Dendritic cell treated with granulocyte-macrophage colony-stimulating factor and Interleukin-4, amounts not matched to agents 40 ng/mL and 50 ng/mL, for 4 days (primary cell): ENCODE data around the gene P2RX2.
"Not testable (repeated sequence)": the region's sequence is repeated elsewhere in the genome, so short reads cannot be mapped to it uniquely, and the experiment has no call there.

ENCODE experiments used
- H3K27ac Mint-ChIP-seq: one replicate; pipeline ENCODE4 v1.8.0; 2022; ENCODE audit warnings: mild to moderate bottlenecking, mixed read lengths
- H3K27me3 Mint-ChIP-seq: one replicate; pipeline ENCODE4 v1.8.0; 2022; ENCODE audit warnings: mild to moderate bottlenecking, mixed read lengths
- H3K36me3 Mint-ChIP-seq: one replicate; pipeline ENCODE4 v1.8.0; 2022; ENCODE audit warnings: low read depth, mixed read lengths
- H3K4me1 Mint-ChIP-seq: one replicate; pipeline ENCODE4 v1.8.0; 2022; ENCODE audit warnings: low read depth, mixed read lengths
- H3K4me3 Mint-ChIP-seq: one replicate; pipeline ENCODE4 v1.8.0; 2022; ENCODE audit warnings: mild to moderate bottlenecking, moderate library complexity, mixed read lengths
- H3K9me3 Mint-ChIP-seq: one replicate; pipeline ENCODE4 v1.8.0; 2022; ENCODE audit warnings: mixed read lengths
- intact Hi-C: fragments of 100-400 bp; cut with micrococcal nuclease; formaldehyde crosslinking; loops from one replicate; pipeline ENCODE4 v1.15.0; 2022

Gene P2RX2

DNA sequence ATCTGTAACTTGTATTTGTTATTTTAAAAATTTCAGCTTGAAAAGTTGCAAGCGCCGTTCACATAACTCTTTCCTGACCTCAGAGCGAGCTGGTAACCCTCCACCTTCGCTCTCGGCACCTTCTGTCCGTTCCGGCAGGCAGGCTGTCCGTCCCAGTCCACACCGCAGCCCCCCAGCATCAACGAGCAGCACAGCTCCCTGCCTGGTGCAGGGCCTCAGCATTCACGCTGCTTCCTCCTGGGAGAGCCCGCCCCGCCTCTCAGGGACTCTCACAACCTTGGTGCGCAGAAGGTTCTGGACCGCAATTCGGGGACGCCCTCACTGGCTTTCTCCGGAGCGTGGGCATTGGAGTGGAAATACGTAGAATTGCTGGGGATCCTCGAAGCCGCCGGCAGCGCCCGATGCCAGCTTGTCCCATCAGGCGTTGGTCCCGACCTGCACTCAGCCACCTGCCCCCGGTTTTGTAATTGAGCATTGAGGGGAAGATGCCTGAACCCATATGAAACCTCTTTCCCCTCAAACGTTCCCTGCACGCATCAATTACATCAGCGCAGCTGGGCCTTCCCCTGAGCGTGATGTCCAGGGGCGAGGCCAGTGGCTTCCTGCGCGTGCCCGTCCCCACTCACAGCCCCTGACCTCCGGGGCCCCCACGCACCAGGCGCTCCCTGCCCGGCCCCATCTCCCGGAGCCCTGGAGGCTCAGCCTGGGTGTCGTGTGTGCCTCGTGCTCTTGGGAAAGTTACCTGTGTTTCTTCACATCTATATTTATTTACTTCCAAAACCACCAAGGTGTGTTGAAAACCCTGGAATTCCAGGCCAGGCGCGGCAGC, 27.3 kb upstream of the P2RX2 start:
- Mint-ChIP-seq H3K4me3 (no peak overlapping the region), H3K9me3 (no peaks in the 10 kb centered on the region), H3K27ac (no peak overlapping the region), H3K36me3 (no peaks in the 10 kb centered on the region), H3K27me3 (peaks cover 57% of the 10 kb centered on the region), H3K4me1 (peaks cover 8% of the 10 kb centered on the region)
- intact Hi-C loops: no loop called here

DNA sequence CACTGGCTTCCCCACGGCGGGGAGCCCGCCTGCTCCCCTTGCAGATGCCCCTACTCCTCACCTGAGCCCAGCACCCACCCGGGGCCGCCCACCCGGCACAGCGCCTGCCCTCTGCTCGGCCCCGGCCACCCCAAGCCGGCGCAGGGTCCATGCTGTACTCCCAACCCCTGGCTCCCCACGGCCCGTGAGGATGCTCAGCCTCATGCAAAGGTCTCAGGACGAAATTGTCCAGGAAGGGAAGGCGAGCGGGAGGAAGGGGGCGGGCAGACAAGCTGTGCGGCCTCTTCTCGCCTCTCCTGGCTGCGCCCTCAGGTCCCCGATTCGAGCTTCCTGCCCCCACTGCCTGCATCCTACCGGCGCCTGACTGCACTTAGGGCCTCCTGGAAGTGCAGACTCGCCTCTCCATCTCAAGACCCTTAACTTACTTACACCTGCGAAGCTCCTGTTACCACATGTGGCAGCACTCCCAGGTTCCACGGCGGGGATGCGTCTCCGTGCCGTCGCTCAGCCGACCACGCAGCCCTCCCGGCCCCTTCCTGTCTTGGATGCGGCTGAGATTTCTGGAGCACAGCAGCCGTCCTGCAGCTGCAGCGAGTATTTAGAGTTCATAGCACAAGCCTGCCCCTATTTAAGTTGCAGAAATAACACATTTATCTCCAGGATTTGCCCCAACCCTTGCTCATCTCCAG, 26.1 kb upstream of the P2RX2 start:
- Mint-ChIP-seq H3K27ac (no peak overlapping the region), H3K4me3 (no peak overlapping the region), H3K27me3 (peaks cover 60% of the 10 kb centered on the region), H3K4me1 (peaks cover 12% of the 10 kb centered on the region), H3K9me3 (no peaks in the 10 kb centered on the region), H3K36me3 (no peaks in the 10 kb centered on the region)
- intact Hi-C loops: no loop called here

DNA sequence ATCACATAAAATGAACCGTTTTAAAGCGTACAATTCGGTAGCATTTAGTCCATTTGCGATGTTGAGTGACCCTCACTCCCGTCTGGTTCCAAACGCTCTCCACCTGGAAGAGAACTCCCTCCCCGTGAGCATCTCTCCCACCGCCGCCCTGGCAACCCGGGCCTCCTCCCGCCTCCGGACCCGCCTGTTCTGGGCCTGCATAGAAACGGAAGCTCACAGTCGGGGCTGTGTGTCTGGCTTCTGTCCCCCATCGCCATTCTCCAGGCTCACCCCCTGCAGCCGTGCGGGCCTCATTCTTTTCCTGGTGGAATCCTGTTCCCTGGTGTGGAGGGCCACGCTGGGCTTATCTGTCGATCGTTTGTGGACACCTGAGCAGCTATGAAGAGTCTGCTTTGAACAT, 25.5 kb upstream of the P2RX2 start:
- Mint-ChIP-seq H3K4me3 (no peak overlapping the region), H3K27me3 (peaks cover 64% of the 10 kb centered on the region), H3K9me3 (no peaks in the 10 kb centered on the region), H3K36me3 (no peaks in the 10 kb centered on the region), H3K27ac (no peak overlapping the region), H3K4me1 (peaks cover 17% of the 10 kb centered on the region)
- intact Hi-C loops: no loop called here

DNA sequence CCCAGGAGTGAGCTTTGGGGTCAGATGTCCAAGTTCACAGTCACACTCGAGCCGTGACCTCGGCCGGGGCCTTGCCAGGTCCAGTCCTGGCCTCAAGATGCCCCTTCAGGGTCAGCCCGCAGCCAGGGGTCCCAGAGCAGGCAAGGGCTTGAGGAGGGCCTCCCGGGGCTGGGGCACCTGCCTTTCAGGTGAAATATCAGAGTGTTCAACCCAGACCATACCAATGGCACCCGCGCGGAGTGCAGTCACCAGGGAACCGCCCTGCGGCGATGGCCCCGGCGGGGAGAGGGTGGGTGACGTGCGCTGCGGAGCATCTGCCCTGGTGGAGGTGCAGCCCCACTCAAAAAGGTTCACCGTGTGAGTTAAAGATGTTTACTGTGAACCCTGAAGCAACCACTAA, 25.1 kb upstream of the P2RX2 start:
- no peaks in the 10 kb centered on the region for H3K9me3 Mint-ChIP-seq
- H3K36me3 Mint-ChIP-seq: no peaks in the 10 kb centered on the region
- H3K4me3 Mint-ChIP-seq: no peak overlapping the region
- intact Hi-C loops: no loop called here
- no peak overlapping the region for H3K27ac Mint-ChIP-seq
- peaks cover 18% of the 10 kb centered on the region for H3K4me1 Mint-ChIP-seq
- peaks cover 65% of the 10 kb centered on the region for H3K27me3 Mint-ChIP-seq

DNA sequence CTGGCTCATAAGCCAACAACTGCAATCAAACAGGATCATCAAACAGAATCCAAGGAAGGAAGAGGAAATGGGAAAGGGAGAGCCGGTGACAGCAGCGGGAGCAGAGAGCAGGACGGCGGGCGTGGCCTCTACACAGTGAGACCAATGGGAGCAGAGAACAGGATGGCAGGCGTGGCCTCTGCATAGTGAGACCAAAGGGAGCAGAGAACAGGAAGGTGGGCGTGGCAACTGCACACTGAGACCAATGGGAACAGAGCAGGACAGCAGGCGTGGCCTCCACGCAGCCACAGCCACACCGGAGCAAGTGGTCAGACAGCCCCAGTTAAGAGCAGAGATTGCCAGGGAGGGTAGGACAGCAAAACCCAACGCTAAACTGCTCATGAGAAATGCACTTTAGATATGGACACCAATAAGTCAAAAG, 24.6 kb upstream of the P2RX2 start:
- Mint-ChIP-seq H3K4me1 (peaks cover 23% of the 10 kb centered on the region), H3K27ac (no peak overlapping the region), H3K36me3 (no peaks in the 10 kb centered on the region), H3K4me3 (no peak overlapping the region), H3K27me3 (peaks cover 67% of the 10 kb centered on the region), H3K9me3 (no peaks in the 10 kb centered on the region)
- intact Hi-C loops: no loop called here

DNA sequence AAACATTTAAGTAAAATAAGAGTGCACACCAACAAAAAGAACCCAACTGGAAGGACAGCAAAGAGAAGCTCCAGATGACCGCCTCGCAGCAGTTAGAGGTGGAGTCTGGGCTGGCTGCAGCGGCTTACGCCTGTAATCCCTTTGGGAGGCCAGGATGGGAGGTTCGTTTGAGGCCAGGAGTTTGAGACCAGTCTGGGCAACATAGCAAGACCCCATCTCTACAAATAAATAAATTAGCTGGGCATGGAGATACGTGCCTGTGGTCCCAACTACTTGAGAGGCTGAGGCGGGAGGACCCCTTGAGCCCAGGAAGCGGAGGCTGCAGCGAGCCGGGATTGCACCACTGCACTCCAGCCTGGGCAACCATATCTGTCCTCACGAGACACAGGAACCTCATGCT, 23.4 kb upstream of the P2RX2 start:
- H3K27ac Mint-ChIP-seq: no peak overlapping the region
- no peak overlapping the region for H3K4me3 Mint-ChIP-seq
- peaks cover 24% of the 10 kb centered on the region for H3K4me1 Mint-ChIP-seq
- no peaks in the 10 kb centered on the region for H3K36me3 Mint-ChIP-seq
- no peaks in the 10 kb centered on the region for H3K9me3 Mint-ChIP-seq
- intact Hi-C loops: no loop called here
- peaks cover 70% of the 10 kb centered on the region for H3K27me3 Mint-ChIP-seq

DNA sequence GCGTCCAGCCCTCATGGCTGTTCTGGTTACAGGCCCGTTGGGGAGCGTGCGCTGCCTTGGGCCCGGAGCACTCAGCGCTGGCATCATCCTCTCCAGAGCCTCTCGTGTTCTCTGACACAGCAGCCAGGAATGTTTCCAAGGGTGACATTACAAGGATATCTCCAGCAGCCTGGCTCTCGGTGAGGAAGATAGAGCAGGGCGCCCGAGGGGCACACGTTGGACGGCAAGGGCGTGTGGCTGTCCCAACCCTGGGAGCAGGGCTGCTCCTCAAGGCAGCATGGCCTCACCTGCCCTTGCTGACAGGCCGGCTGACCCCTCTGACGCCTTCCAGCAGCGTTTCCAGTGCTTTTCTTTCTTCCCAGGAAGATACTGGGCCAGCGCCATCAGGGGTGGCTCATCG, 22.6 kb upstream of the P2RX2 start:
- intact Hi-C loops: no loop called here
- Mint-ChIP-seq H3K4me3 (no peak overlapping the region), H3K9me3 (no peaks in the 10 kb centered on the region), H3K36me3 (no peaks in the 10 kb centered on the region), H3K27me3 (peaks cover 77% of the 10 kb centered on the region), H3K4me1 (peaks cover 32% of the 10 kb centered on the region), H3K27ac (no peak overlapping the region)

DNA sequence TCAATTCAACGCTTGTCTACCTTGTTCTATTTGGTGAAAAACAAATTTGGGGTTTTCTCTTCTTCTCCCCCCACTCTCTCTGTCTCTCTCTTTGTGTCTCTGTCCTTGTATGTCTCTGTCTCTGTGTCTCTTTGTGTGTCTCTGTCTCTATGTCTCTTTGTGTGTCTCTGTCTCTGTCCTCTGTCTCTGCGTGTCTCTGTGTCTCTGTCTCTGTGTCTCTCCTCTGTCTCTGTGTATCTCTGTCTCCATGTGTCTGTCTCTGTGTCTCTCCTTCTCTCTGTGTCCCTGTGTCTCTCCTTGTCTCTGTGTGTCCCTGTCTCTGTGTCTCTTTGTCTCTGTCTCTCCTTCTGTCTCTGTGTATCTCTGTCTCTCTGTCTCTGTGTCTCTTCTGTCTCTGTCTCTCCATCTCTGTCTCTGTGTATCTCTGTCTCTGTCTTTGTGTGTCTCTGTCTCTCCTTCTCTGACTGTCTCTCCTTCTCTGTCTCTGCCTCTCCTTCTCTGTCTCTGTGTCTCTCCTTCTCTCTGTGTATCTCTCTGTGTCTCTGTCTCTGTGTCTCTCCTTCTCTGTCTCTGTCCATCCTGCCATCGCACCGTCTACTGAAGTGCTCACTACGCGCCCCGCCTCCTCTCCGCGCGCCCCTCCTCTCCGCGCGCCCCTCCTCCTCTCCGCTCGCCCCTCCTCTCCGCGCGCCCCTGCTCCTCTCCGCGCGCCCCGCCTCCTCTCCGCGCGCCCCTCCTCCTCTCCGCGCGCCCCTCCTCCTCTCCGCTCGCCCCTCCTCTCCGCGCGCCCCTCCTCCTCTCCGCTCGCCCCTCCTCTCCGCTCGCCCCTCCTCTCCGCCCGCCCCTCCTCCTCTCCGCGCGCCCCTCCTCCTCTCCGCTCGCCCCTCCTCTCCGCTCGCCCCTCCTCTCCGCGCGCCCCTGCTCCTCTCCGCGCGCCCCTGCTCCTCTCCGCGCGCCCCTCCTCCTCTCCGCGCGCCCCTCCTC, 21.0 kb upstream of the P2RX2 start:
- Mint-ChIP-seq H3K27me3 (peaks cover 76% of the 10 kb centered on the region), H3K9me3 (no peaks in the 10 kb centered on the region), H3K4me1 (peaks cover 34% of the 10 kb centered on the region), H3K36me3 (no peaks in the 10 kb centered on the region), H3K27ac (no peak overlapping the region), H3K4me3 (peak overlapping the region; percentile 61)
- intact Hi-C loops: no loop called here

DNA sequence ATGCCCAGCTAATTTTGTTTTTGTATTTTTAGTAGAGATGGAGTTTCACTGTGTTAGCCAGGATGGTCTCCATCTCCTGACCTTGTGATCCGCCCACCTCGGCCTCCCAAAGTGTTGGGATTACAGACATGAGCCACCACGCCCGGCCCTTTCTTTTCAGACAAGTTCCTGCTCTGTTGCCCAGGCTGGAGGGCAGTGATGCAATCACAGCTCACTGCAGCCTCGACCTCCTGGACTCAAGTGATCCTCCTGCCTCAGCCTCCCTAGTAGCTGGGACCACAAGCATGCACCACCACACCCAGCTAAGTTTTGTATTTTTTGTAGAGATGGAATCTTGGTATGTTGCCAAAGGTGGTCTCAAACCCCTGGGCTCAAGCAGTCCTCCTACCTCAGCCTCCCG, 19.1 kb upstream of the P2RX2 start:
- H3K4me3 Mint-ChIP-seq, H3K9me3 Mint-ChIP-seq, intact Hi-C loops, H3K27ac Mint-ChIP-seq, H3K36me3 Mint-ChIP-seq: not testable (repeated sequence)
- peaks cover 26% of the 10 kb centered on the region for H3K4me1 Mint-ChIP-seq
- H3K27me3 Mint-ChIP-seq: peaks cover 79% of the 10 kb centered on the region

DNA sequence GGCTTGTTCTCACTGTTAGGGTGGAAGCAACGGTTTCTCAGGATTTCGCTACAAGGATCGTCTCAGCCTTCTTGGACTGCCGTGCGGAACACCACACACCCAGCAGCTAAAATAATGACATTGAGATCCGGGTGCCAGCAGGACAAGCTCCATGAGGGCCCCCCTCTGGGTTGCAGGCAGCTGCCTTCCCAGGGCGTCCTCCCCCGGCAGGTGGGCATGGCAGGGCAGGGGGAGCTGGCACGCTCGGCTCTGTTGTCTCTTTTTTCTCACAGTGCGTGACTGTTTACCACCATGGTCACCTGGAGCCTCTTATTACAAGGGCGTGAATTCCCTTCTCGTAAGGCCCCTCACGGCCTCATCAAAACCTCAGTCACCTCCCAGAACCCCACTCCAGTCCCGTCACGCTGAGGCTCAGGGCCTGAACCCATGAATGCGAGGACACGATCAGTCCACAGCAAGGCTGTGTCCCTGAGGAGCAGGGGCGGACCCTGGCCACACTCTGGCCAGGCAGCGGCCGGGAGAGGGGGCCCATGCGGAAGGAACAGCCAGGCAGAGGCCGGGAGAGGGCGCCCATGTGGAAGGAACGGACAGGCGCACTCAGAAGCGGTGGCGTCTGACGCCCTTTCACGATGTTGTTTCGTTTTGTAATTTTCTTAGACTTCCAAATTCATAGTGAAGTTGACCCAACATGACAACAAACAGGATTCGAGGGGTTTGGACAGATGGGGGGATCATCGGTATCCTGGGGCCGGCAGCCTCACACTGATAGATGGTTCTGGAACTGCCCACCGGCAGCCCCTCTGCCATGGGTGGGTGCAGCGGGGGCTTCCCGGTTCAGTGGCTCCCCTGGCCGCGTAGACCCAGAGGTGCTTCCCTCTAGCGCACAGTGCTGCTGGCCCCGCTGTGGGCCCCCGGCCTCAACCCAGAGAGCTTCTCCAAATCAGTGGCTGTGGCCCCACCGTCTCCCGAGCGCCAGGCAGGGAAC, 18.2 kb upstream of the P2RX2 start:
- intact Hi-C loops: loop anchor here (2.0 kb wide), 1 partner anchor 14 kb away; no protein-coding TSS in a partner anchor
- Mint-ChIP-seq H3K27me3 (peaks cover 85% of the 10 kb centered on the region), H3K9me3 (no peaks in the 10 kb centered on the region)

DNA sequence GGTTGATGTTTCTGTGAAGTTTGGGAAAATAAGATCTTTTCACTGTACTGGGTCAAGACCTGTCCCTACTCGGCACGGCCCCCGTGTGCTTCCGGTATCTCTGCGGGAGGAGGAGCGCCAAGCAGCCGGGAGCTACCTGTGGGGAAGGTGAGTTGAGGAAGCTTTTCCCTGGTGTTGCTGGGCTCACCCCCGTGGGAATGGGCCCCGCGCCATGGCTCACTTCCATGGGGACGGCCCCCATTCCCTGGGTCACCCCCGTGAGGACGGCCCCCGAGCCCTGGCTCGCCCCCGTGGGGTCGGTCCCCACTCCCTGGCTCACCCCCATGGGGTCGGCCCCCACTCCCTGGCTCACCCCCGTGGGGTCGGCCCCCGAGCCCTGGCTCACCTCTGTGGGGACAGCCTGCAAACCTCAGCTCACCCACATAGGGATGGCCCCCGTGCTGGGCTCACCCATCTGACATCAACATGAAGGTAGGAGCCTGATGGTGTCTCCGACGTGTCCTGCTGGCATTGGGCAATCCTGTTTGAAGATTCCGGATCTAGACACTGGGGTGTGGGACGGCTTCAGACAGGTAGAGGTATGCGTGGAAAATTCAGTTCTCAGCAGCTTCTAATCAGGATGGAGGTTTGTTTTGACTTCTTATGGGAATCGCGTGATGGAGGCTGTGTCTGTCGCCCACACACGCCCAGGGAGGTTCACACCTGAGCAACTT, 17.2 kb upstream of the P2RX2 start:
- intact Hi-C loops: loop anchor here (2.0 kb wide), 1 partner anchor 13 kb away; no protein-coding TSS in a partner anchor
- Mint-ChIP-seq H3K4me1 (peaks cover 26% of the 10 kb centered on the region), H3K27ac (peak overlapping the region; percentile 17), H3K4me3 (peak overlapping the region; percentile 72), H3K36me3 (no peaks in the 10 kb centered on the region), H3K9me3 (no peaks in the 10 kb centered on the region), H3K27me3 (peaks cover 84% of the 10 kb centered on the region)

More for the DNA sequence above, 18.2 kb upstream of the P2RX2 start:
- Mint-ChIP-seq H3K4me1 (peaks cover 26% of the 10 kb centered on the region), H3K27ac (peak overlapping the region; percentile 17), H3K4me3 (peak overlapping the region; percentile 72), H3K36me3 (no peaks in the 10 kb centered on the region)

DNA sequence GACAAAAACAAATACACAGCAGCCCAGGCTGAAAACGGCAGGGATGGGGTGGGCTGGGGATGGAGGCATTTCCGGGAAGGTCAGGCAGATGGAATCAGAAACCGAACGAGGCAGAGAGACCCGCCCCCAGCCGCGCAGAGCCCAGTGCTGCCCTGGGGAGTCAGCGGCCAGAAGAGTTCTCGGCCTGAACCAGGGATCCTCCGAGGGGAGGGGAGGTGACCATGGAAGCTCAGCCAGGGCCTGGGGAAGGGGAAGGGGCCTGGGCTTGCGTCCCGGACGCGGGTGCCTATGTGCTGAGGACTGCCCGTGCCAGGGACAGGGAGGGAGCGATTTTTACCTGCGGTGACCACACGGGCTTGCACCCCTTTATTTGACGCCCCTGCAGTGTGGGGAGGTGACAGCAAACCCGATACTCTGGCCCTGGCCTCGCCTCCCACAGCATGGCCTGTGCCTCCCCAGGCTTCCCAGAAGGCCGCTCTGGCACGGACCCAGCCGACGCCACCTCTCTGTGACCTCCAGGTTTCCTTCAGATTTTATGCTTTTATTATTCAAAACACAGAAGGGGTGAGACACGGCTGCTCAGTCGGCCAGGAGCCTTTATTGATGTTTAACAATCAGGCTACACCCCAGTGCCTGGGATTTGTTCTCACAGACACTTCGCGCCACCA, 15.9 kb upstream of the P2RX2 start:
- Mint-ChIP-seq H3K27ac (no peak overlapping the region), H3K36me3 (no peaks in the 10 kb centered on the region), H3K9me3 (no peaks in the 10 kb centered on the region), H3K4me1 (peaks cover 20% of the 10 kb centered on the region), H3K27me3 (peaks cover 87% of the 10 kb centered on the region), H3K4me3 (no peak overlapping the region)
- intact Hi-C loops: no loop called here
